Activated naive CD4-positive, alpha-beta T cell treated with anti-CD3 and anti-CD28 coated beads for 36 hours (primary cell): ENCODE data around the gene GAS7. TPM values are rescaled to one million over a fixed set of nuclear protein-coding genes. Genes with fewer than 3 reads are reported as not detected.
A peak's percentile ranks its signal among the peaks of the same experiment; 100 is the strongest.

Experiments used
- CTCF ChIA-PET: fragments of 350-600 bp; sonication (Branson Sonifier 250); formaldehyde crosslinking; loops from one replicate; lab custom pipeline; 2021; ENCODE audit warnings: antibody characterized with exemption; lab: Charles Lee
- DNase-seq: peaks from one replicate; pipeline ENCODE4 v3.0.0-alpha.2; 2020
- H3K27ac Mint-ChIP-seq: one replicate; pipeline ENCODE4 v1.8.0; 2021; ENCODE audit warnings: mild to moderate bottlenecking, mixed read lengths
- H3K27me3 Mint-ChIP-seq: one replicate; pipeline ENCODE4 v1.8.0; 2021; ENCODE audit warnings: low read depth, mixed read lengths
- H3K36me3 Mint-ChIP-seq: one replicate; pipeline ENCODE4 v1.8.0; 2021; ENCODE audit warnings: low read depth, mixed read lengths
- H3K4me1 Mint-ChIP-seq: one replicate; pipeline ENCODE4 v1.8.0; 2021; ENCODE audit warnings: low read depth, mixed read lengths
- H3K4me3 Mint-ChIP-seq: one replicate; pipeline ENCODE4 v1.8.0; 2021; ENCODE audit warnings: mild to moderate bottlenecking, moderate library complexity, mixed read lengths
- H3K9me3 Mint-ChIP-seq: one replicate; pipeline ENCODE4 v1.8.0; 2021; ENCODE audit warnings: mixed read lengths
- intact Hi-C: fragments of 100-400 bp; cut with micrococcal nuclease; formaldehyde crosslinking; loops from one replicate; pipeline ENCODE4 v1.15.1; 2023
- total RNA-seq, 2 experiments: library from RNA; stranded (reverse); gene quantifications; one replicate each; pipeline ENCODE4 v1.2.3, GENCODE V29; 2021

GAS7 gene
- total RNA-seq, 2 experiments from 2014 or later, result 0.31 to 0.52 TPM

GRCh38 chr17:9987779-9988585 lies 210.4 kb downstream of the GAS7 start:
- H3K9me3 Mint-ChIP-seq, result peaks cover 3% of the 10 kb centered on the region
- no peaks in the 10 kb centered on the region for H3K36me3 Mint-ChIP-seq
- intact Hi-C loops, result no loop called here
- CTCF ChIA-PET, result interaction anchor here (0.5 to 1.1 kb wide), 6 partner anchors 13 to 1126 kb away, joined by 3 to 4 read pairs (median 3); no protein-coding TSS in a partner anchor
- H3K27ac Mint-ChIP-seq, result no peak overlapping the region
- no peaks in the 10 kb centered on the region for H3K4me1 Mint-ChIP-seq
- no peak overlapping the region for H3K4me3 Mint-ChIP-seq
- no peaks in the 10 kb centered on the region for H3K27me3 Mint-ChIP-seq
- peak; percentile 25 for DNase-seq

GRCh38 chr17:9986754-9987382 lies 211.5 kb downstream of the GAS7 start:
- Mint-ChIP-seq H3K4me3 (no peak overlapping the region), H3K27ac (no peak overlapping the region), H3K27me3 (no peaks in the 10 kb centered on the region), H3K36me3 (no peaks in the 10 kb centered on the region), H3K9me3 (no peaks in the 10 kb centered on the region), H3K4me1 (no peaks in the 10 kb centered on the region)
- CTCF ChIA-PET, result interaction anchor here (0.8 to 1.1 kb wide), 3 partner anchors 15 to 240 kb away, joined by 3 read pairs; no protein-coding TSS in a partner anchor
- DNase-seq, result no peak
- intact Hi-C loops, result no loop called here

GRCh38 chr17:9985646-9986045 lies 212.8 kb downstream of the GAS7 start:
- no peaks in the 10 kb centered on the region for H3K4me1 Mint-ChIP-seq
- no peak overlapping the region for H3K27ac Mint-ChIP-seq
- no peaks in the 10 kb centered on the region for H3K36me3 Mint-ChIP-seq
- CTCF ChIA-PET, result no interaction called here
- no peaks in the 10 kb centered on the region for H3K27me3 Mint-ChIP-seq
- no peaks in the 10 kb centered on the region for H3K9me3 Mint-ChIP-seq
- intact Hi-C loops, result no loop called here
- DNase-seq, result no peak
- H3K4me3 Mint-ChIP-seq, result no peak overlapping the region

GRCh38 chr17:9984768-9985167 lies 213.6 kb downstream of the GAS7 start:
- CTCF ChIA-PET, result no interaction called here
- intact Hi-C loops, result no loop called here
- H3K9me3 Mint-ChIP-seq, result no peaks in the 10 kb centered on the region

GRCh38 chr17:9982159-9982558 lies 216.2 kb downstream of the GAS7 start:
- no peak overlapping the region for H3K4me3 Mint-ChIP-seq
- CTCF ChIA-PET, result no interaction called here
- no peak for DNase-seq
- no peaks in the 10 kb centered on the region for H3K4me1 Mint-ChIP-seq
- no peaks in the 10 kb centered on the region for H3K27me3 Mint-ChIP-seq
- intact Hi-C loops, result no loop called here
- no peak overlapping the region for H3K27ac Mint-ChIP-seq
- no peaks in the 10 kb centered on the region for H3K36me3 Mint-ChIP-seq
- H3K9me3 Mint-ChIP-seq, result no peaks in the 10 kb centered on the region

More at GRCh38 chr17:9984768-9985167, 213.6 kb downstream of the GAS7 start:
- no peaks in the 10 kb centered on the region for H3K36me3 Mint-ChIP-seq
- no peak for DNase-seq
- H3K27ac Mint-ChIP-seq, result no peak overlapping the region
- no peaks in the 10 kb centered on the region for H3K4me1 Mint-ChIP-seq
- H3K27me3 Mint-ChIP-seq, result no peaks in the 10 kb centered on the region
- no peak overlapping the region for H3K4me3 Mint-ChIP-seq

GRCh38 chr17:9981344-9981915 lies 217.0 kb downstream of the GAS7 start:
- Mint-ChIP-seq H3K4me3 (no peak overlapping the region), H3K4me1 (no peaks in the 10 kb centered on the region), H3K27ac (no peak overlapping the region), H3K9me3 (no peaks in the 10 kb centered on the region), H3K27me3 (no peaks in the 10 kb centered on the region), H3K36me3 (no peaks in the 10 kb centered on the region)
- CTCF ChIA-PET, result no interaction called here
- DNase-seq, result no peak
- intact Hi-C loops, result no loop called here

- intact Hi-C loops, result no loop called here
- Mint-ChIP-seq H3K27ac (no peak overlapping the region), H3K27me3 (no peaks in the 10 kb centered on the region), H3K9me3 (no peaks in the 10 kb centered on the region), H3K4me3 (no peak overlapping the region), H3K4me1 (no peaks in the 10 kb centered on the region), H3K36me3 (no peaks in the 10 kb centered on the region)
- no peak for DNase-seq
- CTCF ChIA-PET, result no interaction called here
Observed at GRCh38 chr17:9979463-9979995, 218.9 kb downstream of the GAS7 start.

GRCh38 chr17:9977180-9977575 lies 221.2 kb downstream of the GAS7 start:
- no peak overlapping the region for H3K27ac Mint-ChIP-seq
- H3K27me3 Mint-ChIP-seq, result no peaks in the 10 kb centered on the region
- no peaks in the 10 kb centered on the region for H3K36me3 Mint-ChIP-seq
- no peak for DNase-seq
- H3K9me3 Mint-ChIP-seq, result no peaks in the 10 kb centered on the region
- intact Hi-C loops, result no loop called here
- no peak overlapping the region for H3K4me3 Mint-ChIP-seq
- H3K4me1 Mint-ChIP-seq, result no peaks in the 10 kb centered on the region
- CTCF ChIA-PET, result interaction anchor here (0.7 to 1.2 kb wide), 2 partner anchors 10 to 94 kb away, joined by 3 read pairs; no protein-coding TSS in a partner anchor

GRCh38 chr17:9976283-9977179 lies 221.9 kb downstream of the GAS7 start:
- CTCF ChIA-PET, result interaction anchor here (0.7 kb wide), 1 partner anchor 95 kb away, joined by 3 read pairs; no protein-coding TSS in a partner anchor
- DNase-seq, result no peak
- no peaks in the 10 kb centered on the region for H3K27me3 Mint-ChIP-seq
- intact Hi-C loops, result no loop called here
- H3K4me1 Mint-ChIP-seq, result no peaks in the 10 kb centered on the region
- H3K36me3 Mint-ChIP-seq, result no peaks in the 10 kb centered on the region
- no peak overlapping the region for H3K27ac Mint-ChIP-seq
- H3K9me3 Mint-ChIP-seq, result no peaks in the 10 kb centered on the region
- H3K4me3 Mint-ChIP-seq, result no peak overlapping the region

- Mint-ChIP-seq H3K36me3 (no peaks in the 10 kb centered on the region), H3K9me3 (no peaks in the 10 kb centered on the region), H3K4me1 (no peaks in the 10 kb centered on the region), H3K27me3 (no peaks in the 10 kb centered on the region), H3K4me3 (no peak overlapping the region), H3K27ac (no peak overlapping the region)
- DNase-seq, result no peak
- CTCF ChIA-PET, result no interaction called here
- intact Hi-C loops, result no loop called here
Observed at GRCh38 chr17:9974448-9975381, 223.7 kb downstream of the GAS7 start.
